Neutrophil (primary cell): ENCODE results near the gene MICAL3.

ENCODE experiments used
- H3K27ac ChIP-seq: fragments of 200-600 bp; sonication (generic); 2 replicates; pipeline ENCODE4 v1.5.1; 2016; ENCODE audit warnings: mild to moderate bottlenecking, moderate library complexity
- H3K27me3 ChIP-seq: fragments of 200-600 bp; sonication (generic); 2 replicates; pipeline ENCODE4 v1.6.0; 2016; ENCODE audit warnings: mild to moderate bottlenecking
- H3K36me3 ChIP-seq: fragments of 200-600 bp; sonication (generic); 2 replicates; pipeline ENCODE4 v1.5.1; 2017
- H3K4me1 ChIP-seq, 2 experiments: fragments of 200-600 bp in 1 of 2; sonication (generic) in 1 of 2; 1 replicate in 1 of 2; 2 replicates in 1 of 2; pipeline versions ENCODE4 v1.5.1 to v1.6.1; 2013 to 2016; ENCODE audit warnings: low read depth in 1 of 2, low read length in 1 of 2, mild to moderate bottlenecking in 1 of 2, moderate library complexity in 1 of 2; ENCODE audit not compliant: control insufficient read depth in 1 of 2, insufficient read depth in 1 of 2
- H3K4me3 ChIP-seq, 2 experiments: fragments of 200-600 bp in 1 of 2; sonication (generic) in 1 of 2; 1 replicate in 1 of 2; 2 replicates in 1 of 2; pipeline ENCODE4 v1.5.1; 2013 to 2016; ENCODE audit warnings: low read depth in 1 of 2, low read length in 1 of 2, mild to moderate bottlenecking in 1 of 2, moderate library complexity in 1 of 2
- H3K9me3 ChIP-seq: fragments of 200-600 bp; sonication (generic); 2 replicates; pipeline ENCODE4 v1.5.1; 2016
- TF ChIP-seq, protein P1 (sequence below): fragments of 200-600 bp; sonication (generic); IDR thresholded peaks from 2 replicates; pipeline ENCODE4 v1.5.1; 2016; ENCODE audit warnings: antibody characterized with exemption

The MICAL3 gene

DNA sequence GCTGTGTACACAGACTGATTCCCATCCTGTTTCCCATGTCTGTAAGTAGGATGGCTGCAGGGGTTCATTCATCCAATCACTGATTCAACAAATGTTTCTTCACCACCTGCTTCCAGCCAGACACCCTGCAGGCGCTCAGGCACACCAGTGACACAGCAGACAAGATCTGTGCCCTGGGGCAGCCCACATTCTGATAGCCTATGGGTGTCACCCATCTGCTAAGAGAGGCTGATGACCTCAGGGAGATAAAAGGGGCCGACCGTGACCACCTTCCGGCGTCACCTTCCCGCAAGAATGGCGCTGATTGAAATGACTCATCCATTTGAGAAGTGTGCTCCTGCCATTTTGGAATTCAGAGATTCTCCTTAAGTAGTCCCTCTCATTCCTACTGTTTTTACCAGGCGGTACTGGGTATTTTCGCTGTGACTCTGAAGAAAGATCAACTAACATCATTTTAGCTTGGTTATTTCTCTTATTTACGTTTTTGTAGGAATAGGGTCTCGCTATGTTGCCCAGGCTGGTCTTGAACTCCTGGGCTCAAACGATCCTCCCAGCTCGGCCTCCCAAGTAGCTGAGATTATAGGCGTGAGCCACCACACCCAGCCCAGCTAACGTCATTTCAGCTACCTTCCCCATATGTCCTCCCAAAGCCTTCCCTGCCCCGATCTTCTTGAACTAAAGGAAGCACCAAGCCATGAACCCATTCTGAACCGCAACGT lies 176.8 kb downstream of the MICAL3 start:
- TF ChIP-seq, protein P1, sequence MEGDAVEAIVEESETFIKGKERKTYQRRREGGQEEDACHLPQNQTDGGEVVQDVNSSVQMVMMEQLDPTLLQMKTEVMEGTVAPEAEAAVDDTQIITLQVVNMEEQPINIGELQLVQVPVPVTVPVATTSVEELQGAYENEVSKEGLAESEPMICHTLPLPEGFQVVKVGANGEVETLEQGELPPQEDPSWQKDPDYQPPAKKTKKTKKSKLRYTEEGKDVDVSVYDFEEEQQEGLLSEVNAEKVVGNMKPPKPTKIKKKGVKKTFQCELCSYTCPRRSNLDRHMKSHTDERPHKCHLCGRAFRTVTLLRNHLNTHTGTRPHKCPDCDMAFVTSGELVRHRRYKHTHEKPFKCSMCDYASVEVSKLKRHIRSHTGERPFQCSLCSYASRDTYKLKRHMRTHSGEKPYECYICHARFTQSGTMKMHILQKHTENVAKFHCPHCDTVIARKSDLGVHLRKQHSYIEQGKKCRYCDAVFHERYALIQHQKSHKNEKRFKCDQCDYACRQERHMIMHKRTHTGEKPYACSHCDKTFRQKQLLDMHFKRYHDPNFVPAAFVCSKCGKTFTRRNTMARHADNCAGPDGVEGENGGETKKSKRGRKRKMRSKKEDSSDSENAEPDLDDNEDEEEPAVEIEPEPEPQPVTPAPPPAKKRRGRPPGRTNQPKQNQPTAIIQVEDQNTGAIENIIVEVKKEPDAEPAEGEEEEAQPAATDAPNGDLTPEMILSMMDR: no peak
- H3K9me3 ChIP-seq: no peaks in the 10 kb centered on the region
- H3K36me3 ChIP-seq: no peaks in the 10 kb centered on the region
- no peak overlapping the region for H3K4me3 ChIP-seq
- H3K27ac ChIP-seq: no peak overlapping the region
- no peaks in the 10 kb centered on the region for H3K27me3 ChIP-seq
- no peaks in the 10 kb centered on the region for H3K4me1 ChIP-seq

DNA sequence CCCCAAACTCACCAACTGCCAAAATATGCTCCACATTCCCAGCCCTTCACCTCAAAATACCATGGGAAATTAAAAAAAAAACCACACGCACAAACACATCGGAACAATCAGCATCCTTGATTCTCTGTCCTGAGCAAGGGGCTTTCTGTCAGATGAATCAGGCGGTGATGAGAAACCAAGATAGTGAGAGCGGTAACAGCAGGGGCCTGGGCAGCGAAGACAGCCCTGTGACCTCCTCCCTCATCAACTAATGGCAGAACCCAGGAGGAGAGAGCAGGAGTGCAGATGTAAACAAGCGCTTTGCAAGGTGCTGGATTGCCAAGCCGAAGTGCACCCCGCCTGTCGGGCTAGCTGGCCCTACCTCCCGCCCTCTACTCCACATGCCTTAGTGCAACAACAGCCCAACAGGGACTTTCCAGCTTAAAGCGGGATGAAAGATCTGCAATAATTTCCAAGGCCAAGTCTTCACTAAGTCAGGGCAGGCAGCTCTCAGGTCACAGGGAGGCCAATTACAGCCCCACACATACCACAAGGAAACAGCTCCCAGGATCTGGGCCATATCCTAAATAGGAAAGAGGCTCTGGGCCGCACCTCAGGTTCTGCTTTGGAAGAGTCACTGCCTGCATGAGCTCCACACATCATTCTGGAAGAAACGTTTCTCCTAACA lies 177.9 kb downstream of the MICAL3 start:
- Histone ChIP-seq H3K27me3 (no peaks in the 10 kb centered on the region), H3K27ac (no peak overlapping the region), H3K4me3 (no peak overlapping the region), H3K4me1 (no peaks in the 10 kb centered on the region), H3K9me3 (no peaks in the 10 kb centered on the region), H3K36me3 (no peaks in the 10 kb centered on the region)
- TF ChIP-seq, protein P1: no peak

DNA sequence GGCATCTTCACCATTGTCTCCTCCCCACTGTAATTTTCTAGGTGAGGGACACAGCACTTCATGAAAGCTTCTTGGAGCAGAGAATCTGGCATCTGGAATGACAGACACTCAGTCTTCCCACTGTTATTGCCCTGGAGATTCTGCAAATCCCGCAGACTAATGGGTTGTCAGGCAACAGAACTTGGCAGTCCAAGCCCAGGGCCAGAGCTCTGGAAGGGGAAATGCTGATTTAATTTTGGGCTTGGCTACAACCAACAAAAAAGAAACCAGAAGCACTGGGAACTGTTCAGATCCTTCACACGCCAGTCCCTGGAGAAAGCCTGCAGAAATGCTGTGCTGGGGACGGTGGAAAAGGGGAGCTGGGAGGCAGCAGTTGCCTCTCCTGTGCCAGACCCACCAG lies 178.6 kb downstream of the MICAL3 start:
- no peaks in the 10 kb centered on the region for H3K27me3 ChIP-seq
- TF ChIP-seq, protein P1: no peak
- no peak overlapping the region for H3K4me3 ChIP-seq
- no peak overlapping the region for H3K27ac ChIP-seq
- no peaks in the 10 kb centered on the region for H3K4me1 ChIP-seq
- H3K9me3 ChIP-seq: no peaks in the 10 kb centered on the region
- no peaks in the 10 kb centered on the region for H3K36me3 ChIP-seq

DNA sequence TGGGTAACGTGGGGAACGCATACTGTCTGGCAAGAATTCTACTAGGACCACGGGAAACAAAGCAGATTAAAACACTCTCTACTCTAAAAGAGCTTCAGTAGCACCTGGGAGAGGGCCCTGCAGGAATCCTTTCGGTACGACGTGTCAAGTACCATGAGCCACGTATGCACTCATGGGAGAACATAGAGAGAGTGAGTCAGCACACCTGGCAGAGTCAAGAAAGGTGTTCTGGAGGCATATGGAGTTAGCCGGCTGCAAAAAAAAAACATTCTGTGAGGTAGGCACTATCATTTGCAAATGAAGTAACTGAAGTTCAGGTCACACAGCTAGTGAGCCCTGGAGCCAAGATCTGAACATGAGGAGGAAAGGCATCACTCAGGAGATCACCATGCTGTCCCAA lies 179.0 kb downstream of the MICAL3 start:
- Histone ChIP-seq H3K36me3 (no peaks in the 10 kb centered on the region), H3K9me3 (no peaks in the 10 kb centered on the region), H3K4me3 (no peak overlapping the region), H3K4me1 (no peaks in the 10 kb centered on the region), H3K27ac (no peak overlapping the region), H3K27me3 (no peaks in the 10 kb centered on the region)
- TF ChIP-seq, protein P1: no peak

DNA sequence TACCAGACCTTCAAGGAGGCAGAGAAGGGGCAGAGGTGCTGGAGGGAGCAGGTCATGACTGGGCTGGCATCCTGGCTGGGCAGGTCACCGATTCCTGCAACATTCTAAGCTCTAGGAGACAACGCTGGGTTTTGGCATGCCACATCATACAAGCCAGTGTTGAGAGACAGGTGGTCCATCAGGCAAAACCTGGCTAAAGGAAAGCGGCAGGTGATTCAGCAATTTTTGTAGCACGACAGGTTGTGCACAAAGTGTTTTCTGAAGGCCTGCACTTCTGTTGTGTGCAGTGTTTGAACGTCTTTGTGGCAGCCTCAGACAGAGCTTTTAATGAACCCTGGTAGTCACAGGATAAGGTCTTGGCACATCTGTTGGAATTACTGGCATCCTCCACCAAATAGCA lies 180.2 kb downstream of the MICAL3 start:
- Histone ChIP-seq H3K27ac (no peak overlapping the region), H3K36me3 (no peaks in the 10 kb centered on the region), H3K4me3 (no peak overlapping the region), H3K4me1 (no peaks in the 10 kb centered on the region), H3K9me3 (no peaks in the 10 kb centered on the region), H3K27me3 (no peaks in the 10 kb centered on the region)
- TF ChIP-seq, protein P1: no peak
